GM19023 (cell line): ENCODE measurements around the gene HTD2.

Source experiments
- ATAC-seq: cut with Tn5 transposase; IDR thresholded peaks from one replicate; pipeline ENCODE4 v1.9.1; 2021; ENCODE audit warnings: mild to moderate bottlenecking, moderate library complexity; ENCODE audit not compliant: unreplicated experiment

The HTD2 gene

DNA sequence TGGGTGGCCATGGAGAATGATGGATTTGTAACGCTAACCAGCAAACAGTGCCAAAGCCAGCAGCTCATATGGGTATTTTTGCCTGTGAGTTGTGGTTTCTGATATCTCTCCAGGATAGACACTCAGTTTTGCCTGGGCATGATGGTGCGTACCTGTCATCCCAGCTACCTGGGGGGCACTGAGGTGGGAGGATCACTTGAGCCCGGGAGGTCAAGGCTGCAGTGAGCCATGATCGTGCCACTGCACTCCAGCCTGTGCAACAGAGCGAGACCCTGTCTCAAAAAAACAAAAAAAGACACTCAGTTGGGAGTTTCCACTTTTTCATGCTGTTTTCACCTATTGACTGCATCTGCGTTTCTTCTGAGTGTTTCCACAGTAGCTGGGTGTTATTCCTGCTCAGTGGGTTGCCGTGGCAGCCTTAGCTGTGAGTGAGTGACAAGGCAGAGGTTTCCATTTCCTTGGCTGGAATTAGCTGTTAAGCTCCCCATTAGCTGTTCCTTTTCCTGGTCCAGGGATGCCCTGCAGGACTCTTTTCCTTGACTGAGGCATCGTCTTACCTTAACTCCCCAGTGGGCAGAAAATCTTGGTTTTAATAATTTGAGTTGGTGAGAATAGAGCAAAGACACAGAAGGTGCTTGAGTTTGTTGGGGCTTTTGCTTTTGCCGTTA lies 14.5 kb upstream of the HTD2 start:
- no peak for ATAC-seq

DNA sequence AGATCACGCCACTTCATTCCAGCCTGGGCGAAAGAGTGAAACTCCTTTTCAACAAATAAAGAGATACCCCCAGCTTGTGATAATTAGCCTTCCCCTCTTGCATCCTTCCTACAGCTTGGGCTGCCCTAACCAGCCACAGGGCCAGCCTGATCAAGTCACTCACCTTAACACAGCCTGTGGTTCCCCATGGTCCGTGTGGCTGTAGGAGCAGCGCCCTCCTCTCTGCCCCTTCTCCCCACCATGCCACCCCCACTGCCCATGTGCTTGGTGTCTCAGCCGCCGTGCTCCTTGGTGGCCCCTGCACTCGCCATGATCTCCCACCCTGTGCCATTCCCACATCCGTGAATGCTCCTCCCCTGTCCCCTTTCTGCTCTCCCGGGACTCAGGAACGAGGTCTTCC lies 13.5 kb upstream of the HTD2 start:
- ATAC-seq = no peak

DNA sequence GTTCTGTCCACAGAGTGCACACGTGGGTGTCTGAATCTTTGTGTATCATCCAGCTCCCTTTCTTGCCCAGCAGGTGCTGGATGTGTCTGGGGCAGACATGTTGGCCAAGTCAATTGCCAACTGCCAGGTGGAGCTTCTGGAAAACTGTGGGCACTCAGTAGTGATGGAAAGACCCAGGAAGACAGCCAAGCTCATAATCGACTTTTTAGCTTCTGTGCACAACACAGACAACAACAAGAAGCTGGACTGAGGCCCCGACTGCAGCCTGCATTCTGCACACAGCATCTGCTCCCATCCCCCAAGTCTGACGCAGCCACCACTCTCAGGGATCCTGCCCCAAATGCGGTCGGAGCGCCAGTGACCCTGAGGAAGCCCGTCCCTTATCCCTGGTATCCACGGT lies 12.8 kb upstream of the HTD2 start:
- no peak for ATAC-seq

DNA sequence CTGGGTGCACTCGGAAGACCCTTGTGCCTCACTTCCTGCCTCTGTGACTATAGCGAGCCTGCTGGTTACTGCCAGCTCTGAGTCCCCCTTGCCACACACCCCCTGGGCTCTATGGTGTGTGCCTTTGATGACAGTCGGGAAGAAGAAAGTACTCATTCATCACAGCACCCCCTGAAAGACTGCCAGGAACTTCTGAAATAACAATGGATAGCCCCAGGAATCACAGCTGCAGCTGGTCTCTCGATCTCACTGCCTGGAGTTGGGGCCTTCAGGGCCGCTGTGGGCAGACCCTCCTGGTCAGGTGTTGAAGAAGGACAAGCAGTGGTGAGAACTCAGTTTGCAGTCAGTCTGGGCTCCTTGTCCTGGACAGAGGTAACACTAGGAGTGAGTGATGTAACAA lies 10.1 kb upstream of the HTD2 start:
- ATAC-seq = no peak

DNA sequence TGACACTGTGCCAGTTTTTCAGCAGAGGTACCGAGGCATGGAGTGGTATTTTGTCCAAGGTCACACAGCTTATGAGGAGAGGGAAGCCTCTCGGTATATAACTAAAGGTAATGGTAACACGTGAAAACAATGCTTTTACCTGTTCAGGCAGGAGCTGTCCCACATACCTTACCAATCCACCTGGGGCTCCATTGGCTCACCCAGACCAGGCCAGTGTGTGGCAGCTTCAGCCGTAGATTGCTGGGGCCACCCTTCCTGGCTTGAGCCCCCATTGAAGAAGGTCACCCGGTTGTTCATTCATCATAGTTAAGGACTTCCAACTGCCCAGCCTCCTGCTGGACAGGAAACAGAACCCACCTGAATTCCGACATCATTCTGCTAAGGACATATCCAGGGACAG lies 9.5 kb upstream of the HTD2 start:
- ATAC-seq = no peak

DNA sequence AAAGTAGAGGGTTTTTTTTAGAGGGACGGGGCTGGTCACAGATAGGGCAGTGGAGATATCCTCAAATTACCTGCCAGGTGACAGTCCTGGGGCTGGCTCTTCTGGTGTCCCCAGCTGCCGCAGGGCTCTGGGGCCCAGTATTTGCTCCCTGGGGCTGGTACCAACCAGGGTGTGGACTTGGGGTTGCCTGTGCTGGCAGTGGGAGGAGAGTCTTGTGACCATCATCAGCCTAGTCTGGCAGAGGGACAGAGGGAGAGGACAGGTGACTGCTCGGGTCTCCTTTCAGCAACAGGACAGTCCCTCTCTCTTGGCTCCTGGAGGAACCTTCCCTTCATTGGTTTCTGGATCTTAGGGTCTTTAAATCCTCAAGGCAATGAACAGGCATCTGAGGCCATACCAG lies 8.1 kb upstream of the HTD2 start:
- ATAC-seq = no peak

DNA sequence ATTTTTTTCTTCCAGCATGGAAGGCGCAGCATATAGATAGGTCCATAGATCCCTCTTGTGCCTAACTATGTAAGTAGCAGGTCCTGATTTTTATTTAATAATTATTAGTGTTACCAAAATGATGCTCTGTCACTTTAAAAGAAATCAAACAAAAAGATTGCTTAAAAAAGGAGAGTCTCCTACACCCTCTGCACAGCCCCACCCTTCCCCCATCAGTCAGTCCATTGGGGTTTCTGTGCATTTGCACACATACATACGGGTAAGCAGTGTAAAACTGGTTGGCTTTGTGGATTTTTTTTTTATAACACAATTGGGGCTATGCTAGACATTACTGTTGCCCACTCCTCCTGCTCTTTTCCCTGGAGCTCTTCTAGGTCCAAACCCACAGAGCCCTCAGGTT lies 7.2 kb upstream of the HTD2 start:
- ATAC-seq = no peak

DNA sequence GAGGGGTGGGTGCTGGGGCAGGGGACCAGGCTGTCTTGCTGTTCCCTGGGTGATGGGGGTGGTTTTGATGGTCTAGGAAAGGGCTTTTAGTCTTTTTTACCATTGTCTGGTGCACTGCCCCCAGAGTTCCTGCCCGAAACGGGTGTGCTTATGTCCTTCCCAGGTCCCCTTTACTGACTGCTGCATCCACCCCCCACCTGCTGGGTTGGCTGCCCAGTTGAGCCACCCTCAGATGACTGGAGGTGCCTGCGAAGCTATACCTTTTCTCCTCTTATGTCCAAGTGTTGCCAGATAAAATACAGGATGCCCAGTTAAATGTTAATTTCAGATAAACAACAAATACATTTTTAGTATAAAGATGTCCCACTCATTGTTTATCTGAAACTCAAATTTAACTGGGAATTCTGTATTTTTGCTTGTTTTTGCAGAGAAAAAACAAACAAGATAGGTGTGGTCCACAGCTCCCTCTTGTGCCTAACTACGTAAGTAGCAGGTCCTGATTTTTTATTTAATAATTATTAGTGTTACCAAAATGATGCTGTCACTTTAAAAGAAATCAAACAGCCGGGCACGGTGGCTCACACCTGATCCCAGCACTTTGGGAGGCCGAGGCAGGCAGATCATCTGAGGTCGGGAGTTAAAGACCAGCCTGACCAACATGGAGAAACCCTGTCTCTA lies 6.3 kb upstream of the HTD2 start:
- ATAC-seq = no peak

DNA sequence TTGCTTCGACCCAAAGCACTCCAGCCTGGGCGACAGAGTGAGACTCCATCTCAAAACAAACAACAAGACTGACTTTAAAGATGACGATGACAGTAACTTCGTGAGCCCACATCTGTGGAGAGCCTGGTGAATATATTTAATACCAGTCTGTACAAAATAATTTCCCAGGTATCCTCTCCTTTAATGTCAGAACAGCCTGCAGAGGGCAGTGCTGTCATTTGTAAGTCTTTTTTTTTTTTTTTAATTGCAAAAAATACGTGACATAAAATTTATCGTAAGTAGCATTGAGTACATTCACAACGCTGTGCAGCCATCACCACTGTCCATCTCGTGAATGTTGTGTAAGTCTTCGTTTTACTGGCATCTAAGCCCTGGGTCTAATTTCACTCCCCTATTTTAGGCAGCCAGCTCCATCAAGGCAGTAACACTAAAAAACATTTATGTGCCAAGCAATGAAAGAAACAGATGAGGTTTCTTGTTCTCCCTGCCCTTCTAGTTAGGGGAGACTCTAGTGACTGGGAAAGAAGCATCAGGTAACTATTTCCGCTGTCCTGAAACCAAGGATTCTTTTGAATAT lies 1.4 kb downstream of the HTD2 start:
- no peak for ATAC-seq

DNA sequence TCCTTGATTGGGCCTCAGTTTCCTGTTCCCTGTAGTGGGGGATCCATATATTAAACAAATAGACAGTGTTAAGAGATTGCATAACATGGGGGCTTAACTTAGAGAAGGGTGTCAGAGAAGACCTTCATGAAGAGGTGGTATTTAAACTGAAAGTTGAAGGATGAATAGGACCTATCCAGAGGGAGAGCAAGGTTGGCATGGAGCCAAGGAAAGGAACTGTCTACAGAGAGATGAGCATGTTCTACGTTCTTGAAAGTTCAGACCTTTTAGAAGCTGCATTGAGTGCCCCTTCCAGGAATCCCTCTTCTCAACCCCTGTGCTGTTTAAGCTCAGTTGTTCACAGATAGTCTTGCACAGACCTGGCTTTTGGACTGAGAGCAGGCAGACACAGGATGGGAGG lies 2.4 kb downstream of the HTD2 start:
- no peak for ATAC-seq

DNA sequence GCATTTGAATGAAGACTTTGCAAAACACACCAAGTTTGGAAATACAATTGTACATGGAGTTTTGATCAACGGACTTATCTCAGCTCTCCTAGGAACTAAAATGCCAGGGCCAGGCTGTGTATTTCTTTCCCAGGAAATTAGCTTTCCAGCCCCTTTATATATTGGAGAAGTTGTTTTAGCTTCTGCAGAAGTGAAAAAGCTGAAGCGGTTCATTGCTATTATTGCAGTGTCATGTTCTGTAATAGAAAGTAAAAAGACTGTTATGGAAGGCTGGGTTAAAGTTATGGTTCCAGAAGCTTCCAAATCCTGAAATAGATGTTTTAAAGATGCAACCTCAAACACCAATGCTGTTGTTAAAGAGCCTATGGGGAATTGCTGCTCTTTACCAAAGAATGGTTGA lies 11.5 kb downstream of the HTD2 start:
- ATAC-seq = no peak

DNA sequence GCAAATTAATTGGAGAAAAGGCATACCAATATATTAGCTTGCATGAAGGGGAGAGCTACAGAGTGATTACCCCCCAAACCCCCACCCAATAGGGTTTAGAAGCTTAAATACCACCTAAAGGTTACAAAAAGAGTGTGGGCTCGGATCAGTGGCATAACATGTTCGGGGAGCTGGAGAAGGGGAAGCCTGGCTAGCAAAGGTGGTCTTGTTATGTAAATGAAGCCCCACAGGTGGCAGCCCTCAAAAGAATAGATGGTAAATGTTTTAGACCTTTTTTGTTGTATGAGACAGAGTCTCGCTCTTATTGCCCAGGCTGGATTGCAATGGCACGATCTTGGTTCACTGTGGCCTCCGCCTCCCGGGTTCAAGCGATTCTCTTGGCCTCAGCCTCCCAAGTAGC lies 15.5 kb downstream of the HTD2 start:
- ATAC-seq = no peak

DNA sequence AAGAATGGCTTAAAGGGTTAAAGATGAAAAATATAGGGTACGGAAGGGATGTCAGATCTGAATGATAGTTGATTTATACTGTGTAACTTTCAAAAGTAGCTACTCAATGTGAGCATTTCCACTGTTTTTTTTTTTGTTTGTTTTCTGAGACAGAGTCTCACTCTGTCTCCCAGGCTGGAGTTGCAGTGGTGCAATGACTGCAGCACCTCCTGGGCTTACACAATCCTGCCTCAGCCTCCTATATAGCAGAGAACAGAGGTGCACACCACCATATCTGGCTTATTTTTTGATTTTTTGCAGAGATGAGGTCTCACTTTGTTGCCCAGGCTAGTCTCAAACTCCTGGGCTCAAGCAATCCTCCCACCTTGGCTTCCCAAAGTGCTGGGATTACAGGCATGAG lies 16.5 kb downstream of the HTD2 start:
- ATAC-seq = no peak

DNA sequence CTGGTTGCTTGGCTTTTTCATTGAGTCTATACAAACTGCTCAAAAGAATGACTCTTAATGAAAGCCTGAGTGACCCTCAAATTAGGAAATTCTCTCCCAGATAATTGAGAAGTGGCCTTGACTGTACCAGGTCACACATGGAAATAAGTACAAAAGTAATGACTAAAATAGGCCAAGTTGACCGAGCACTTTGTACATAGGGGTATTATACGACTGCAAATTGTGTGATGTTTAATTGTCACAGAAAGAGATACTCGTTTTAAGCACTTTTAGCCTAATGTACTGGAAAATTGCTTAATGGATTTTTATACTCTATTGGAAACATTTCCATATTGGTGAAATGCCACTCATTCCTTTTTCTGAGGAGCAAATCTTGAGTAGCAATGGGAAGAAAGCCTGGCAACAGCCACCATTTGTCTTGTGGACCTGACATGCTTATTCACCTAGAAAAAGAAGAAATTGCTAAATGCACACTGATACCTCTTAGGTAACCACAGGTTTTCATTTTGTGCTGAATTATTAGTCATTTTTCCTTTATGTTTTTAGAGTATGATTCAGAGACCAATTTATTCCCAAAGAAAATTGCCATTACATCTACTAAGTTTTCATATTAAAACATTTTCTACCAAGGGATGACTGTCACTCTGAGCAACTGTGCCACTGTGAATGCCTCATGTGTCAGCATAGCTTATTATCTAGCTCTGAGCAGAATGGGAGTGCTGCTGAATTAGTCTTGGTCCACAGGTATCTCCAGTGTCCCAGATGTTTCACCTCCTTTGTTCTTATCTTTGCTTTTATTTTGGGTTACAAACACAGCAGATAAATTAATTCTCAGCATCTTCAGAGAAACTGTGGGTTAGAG lies 17.4 kb downstream of the HTD2 start:
- ATAC-seq = no peak

DNA sequence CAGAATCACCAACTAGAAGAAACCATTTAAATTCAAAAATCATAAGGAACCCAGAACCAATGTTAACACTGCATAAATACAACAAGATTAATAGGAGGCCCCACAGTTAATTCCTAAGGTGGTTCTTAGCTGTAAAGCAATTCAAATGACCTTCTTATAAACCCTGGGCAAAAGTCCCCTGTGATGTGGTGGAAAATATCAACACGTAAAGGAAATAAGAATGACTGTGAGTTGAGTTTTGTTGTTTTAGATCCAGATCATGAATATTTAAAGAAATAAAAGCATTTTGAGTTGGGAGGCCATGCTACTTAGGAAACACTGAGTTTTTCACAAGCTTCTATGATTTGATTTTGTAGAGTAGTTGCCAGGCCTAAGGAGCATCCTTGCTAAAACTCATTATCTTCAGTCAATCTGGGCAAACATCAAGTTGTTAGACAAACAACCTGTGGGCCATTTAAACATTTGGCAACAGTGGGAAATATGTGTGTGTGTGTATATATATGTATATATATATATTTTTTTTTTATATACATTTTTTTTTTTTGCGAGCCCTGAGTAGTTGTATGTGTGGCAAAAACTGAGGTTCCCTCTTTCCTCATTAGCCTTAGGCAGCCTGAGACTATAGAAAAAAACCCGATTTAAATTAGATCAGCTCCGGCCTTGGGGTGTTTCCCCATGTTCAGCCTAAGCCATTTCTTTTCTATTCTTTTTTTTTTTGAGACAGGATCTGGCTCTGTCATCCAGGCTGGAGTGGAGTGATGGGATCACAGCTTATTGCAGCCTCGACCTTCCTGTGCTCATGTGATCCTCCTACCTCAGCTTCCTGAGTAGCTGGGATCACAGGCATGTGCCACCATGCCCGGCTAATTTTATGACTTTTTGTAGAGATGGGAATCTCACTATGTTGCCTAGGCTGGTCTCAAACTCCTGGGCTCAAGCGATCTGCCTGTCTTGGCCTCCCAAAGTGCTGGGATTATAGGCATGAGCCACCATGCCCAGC lies 18.4 kb downstream of the HTD2 start:
- no peak for ATAC-seq

DNA sequence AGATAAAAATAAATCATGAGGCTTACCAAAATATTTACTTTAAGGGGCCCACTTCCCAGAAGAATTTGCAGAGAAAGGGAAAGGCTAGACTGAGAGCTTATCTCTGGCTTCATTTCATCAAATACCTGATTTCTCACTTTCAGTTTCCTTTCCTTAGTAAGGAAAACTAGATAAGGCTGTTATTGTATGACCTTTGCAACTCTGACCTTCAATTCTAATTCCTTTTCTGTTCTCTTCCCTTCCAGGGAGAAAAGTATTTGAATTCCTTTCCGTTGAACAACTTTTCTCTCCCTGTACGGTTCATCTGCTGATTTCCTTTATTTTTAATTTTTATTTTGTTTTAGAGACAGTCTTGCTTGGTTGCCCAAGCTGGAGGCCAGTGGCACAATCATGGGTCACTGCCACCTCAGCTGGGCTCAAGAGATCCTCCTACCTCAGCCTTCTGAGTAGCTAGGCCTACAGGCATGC lies 19.2 kb downstream of the HTD2 start:
- ATAC-seq = no peak

DNA sequence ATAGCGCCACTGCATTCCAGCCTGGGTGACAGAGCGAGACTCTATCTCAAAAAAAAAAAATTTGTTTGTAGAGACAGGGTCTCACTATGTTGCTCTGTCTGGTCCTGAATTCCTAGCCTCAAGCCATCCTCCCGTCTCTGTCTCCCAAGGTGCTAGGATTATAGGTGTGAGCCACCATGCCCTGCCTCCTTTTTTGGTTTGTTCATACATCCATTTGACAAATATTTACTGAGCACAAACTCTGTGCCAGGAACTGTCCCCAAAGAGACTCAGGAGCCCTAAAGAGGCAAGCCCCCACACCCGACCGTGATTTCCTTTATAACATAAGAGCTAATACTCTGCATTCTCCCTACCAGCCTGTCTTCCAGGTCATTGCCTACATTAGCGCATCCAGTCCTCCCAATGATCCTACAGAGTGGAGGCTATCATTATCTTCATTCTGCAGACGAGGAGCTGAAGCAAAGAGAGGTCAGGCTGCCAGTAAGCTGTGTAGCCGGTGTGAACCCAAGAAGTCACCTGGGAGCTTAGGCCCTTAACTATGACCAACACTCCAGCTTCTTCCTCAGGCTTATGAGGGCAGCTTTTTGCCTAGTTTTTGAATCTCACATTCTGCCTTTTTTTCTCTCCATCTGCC lies 20.1 kb downstream of the HTD2 start:
- no peak for ATAC-seq

DNA sequence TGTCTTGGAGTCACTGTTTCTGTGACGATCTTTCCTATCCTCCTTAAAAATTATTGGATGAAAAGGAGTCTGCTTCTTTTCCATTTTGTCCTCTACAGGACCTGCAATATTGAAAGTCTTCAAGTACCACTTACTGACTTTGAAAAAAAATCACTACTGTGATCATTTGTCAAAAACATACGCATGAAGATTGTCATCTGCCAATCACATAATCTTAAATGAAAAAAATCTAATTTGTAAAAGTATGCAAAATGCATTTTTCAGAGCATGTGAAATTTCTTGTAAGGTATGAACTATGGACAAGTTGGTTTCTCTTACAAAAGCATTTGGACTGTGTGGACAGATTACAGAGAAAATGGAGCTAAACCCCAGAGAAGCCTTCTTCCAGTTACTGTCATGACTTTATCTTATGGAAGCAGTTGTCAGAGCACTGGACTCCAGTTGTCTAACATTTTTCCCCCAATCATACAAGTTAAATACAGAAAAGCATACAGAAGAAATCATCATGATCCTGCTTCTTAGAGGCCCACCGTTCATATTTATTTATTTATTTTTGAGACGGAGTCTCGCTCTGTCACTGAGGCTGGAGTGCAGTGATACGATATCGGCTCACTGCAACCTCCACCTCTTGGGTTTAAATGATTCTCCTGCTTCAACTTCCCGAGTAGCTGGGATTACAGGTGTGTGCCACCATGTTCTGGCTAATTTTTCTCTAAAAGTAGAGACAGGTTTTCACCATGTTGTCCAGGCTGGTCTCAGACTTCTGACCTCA lies 23.0 kb downstream of the HTD2 start:
- no peak for ATAC-seq

DNA sequence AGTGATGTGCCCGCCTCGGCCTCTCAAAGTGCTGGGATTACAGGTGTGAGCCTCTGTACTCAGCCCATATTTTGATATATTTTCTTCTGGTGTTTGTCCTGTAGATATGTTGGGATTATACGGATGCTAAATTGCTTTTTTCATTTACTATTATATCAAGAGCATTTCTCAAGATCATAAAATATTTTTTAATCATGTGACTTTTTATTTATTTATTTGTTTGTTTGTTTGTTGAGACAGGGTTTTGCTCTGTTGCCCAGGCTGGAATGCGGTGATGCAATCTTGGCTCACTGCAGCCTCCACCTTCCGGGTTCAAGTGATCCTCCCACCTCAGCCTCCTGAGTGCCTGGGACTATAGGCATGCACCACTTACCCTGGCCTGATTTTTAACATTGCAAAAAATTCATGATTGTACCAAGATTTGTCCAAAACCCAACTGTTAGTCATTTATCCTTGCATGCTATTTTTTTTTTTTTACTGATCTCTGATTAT lies 23.6 kb downstream of the HTD2 start:
- no peak for ATAC-seq
